ENCODE measurements around the gene ARHGAP9.

GRCh38 chr12:57474430-57474829, 5.2 kb downstream of the ARHGAP9 start:
- TF ChIP-seq, protein P1, sequence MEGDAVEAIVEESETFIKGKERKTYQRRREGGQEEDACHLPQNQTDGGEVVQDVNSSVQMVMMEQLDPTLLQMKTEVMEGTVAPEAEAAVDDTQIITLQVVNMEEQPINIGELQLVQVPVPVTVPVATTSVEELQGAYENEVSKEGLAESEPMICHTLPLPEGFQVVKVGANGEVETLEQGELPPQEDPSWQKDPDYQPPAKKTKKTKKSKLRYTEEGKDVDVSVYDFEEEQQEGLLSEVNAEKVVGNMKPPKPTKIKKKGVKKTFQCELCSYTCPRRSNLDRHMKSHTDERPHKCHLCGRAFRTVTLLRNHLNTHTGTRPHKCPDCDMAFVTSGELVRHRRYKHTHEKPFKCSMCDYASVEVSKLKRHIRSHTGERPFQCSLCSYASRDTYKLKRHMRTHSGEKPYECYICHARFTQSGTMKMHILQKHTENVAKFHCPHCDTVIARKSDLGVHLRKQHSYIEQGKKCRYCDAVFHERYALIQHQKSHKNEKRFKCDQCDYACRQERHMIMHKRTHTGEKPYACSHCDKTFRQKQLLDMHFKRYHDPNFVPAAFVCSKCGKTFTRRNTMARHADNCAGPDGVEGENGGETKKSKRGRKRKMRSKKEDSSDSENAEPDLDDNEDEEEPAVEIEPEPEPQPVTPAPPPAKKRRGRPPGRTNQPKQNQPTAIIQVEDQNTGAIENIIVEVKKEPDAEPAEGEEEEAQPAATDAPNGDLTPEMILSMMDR (IDR thresholded peaks at IDR 0.05), result no peak
- no peak for TF ChIP-seq POLR2A (IDR thresholded peaks at IDR 0.05)
